Mucosa of descending colon (tissue), 3 donors: Measurements from ENCODE around the gene ALKBH5. TPM values are rescaled to one million over a fixed set of nuclear protein-coding genes. Genes with fewer than 3 reads are reported as not detected.

ENCODE experiments used
- ATAC-seq: fragments of 200-7000 bp; cut with Tn5 transposase; one replicate; pipeline ENCODE4 v1.9.1; 2020; ENCODE audit warnings: mild to moderate bottlenecking, moderate library complexity
- DNase-seq, 3 donors: peaks; one replicate each; pipeline ENCODE4 v3.0.0-alpha.2; 2020
- H3K36me3 ChIP-seq: fragments of 200-600 bp; one replicate; pipeline ENCODE4 v1.8.0; 2021; ENCODE audit warnings: low read depth, mild to moderate bottlenecking
- H3K4me1 ChIP-seq: fragments of 200-600 bp; one replicate; pipeline ENCODE4 v1.8.0; 2021; ENCODE audit warnings: low read depth, mild to moderate bottlenecking
- H3K4me3 ChIP-seq: fragments of 200-600 bp; one replicate; pipeline ENCODE4 v1.8.0; 2021; ENCODE audit warnings: mild to moderate bottlenecking
- H3K9me3 ChIP-seq: fragments of 200-600 bp; one replicate; pipeline ENCODE4 v1.8.0; 2021; ENCODE audit warnings: mild to moderate bottlenecking
- intact Hi-C, 2 donors: fragments of 100-400 bp; cut with DNase I in 1 of 2; cut with micrococcal nuclease in 1 of 2; formaldehyde crosslinking; loops; one replicate each; pipeline versions ENCODE4 v1.11.0 to v1.11.1; 2022; cut with DNase I, micrococcal nuclease
- total RNA-seq, 3 donors: library from RNA; stranded (reverse); fragmentation: NEBNext Ultra II Directional in 2 of 3; extraction: Animal tissue kit (Norgen Biotek cat#: 25700) in 2 of 3; gene quantifications; one replicate each; pipeline versions ENCODE4 v1.2.1 to v1.2.4, GENCODE V29; 2021 to 2023
- TF ChIP-seq, protein P1 (sequence below): fragments of 200-600 bp; IDR thresholded peaks from one replicate; pipeline ENCODE4 v1.8.0; 2022; ENCODE audit warnings: antibody characterized with exemption, mild to moderate bottlenecking
- donor health status: DM: no; HTN: no; CAD: no; lungs with moderate emphysema.
- donor health status: DM: no; HTN: no; CAD: no.
- donor health status: DM: no; HTN: yes; CAD: no.

ALKBH5 gene
- total RNA-seq, 3 donors from 2014 or later, result 70.7 to 151 (median 75.6) TPM

DNA sequence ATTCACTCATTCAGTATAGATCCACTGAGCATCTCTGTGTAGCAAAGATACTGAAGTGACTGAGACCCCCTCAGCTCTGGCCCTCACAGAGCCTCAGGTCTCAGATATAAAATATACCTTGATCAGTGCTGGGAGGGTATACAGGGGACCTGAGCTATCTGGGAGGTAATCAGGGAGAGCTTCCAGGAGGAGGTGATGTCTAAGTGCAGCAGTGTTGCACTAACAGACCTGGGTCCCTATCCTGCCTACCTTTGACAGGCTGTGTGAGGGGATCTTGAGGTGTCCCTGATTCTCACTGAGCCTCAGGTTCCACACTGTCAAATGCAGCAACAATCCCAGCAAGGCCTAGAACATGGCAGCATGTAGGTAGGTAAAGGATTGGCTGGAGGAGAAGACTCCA is 6.5 kb upstream of the ALKBH5 start:
- DNase-seq (no peak), ATAC-seq (no peak)
- intact Hi-C loops, result no loop called here
- TF ChIP-seq, protein P1, sequence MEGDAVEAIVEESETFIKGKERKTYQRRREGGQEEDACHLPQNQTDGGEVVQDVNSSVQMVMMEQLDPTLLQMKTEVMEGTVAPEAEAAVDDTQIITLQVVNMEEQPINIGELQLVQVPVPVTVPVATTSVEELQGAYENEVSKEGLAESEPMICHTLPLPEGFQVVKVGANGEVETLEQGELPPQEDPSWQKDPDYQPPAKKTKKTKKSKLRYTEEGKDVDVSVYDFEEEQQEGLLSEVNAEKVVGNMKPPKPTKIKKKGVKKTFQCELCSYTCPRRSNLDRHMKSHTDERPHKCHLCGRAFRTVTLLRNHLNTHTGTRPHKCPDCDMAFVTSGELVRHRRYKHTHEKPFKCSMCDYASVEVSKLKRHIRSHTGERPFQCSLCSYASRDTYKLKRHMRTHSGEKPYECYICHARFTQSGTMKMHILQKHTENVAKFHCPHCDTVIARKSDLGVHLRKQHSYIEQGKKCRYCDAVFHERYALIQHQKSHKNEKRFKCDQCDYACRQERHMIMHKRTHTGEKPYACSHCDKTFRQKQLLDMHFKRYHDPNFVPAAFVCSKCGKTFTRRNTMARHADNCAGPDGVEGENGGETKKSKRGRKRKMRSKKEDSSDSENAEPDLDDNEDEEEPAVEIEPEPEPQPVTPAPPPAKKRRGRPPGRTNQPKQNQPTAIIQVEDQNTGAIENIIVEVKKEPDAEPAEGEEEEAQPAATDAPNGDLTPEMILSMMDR, result no peak
- H3K4me1 ChIP-seq, result peaks cover 9% of the 10 kb centered on the region
- H3K4me3 ChIP-seq, result no peak overlapping the region
- no peaks in the 10 kb centered on the region for H3K36me3 ChIP-seq
- H3K9me3 ChIP-seq, result no peaks in the 10 kb centered on the region

DNA sequence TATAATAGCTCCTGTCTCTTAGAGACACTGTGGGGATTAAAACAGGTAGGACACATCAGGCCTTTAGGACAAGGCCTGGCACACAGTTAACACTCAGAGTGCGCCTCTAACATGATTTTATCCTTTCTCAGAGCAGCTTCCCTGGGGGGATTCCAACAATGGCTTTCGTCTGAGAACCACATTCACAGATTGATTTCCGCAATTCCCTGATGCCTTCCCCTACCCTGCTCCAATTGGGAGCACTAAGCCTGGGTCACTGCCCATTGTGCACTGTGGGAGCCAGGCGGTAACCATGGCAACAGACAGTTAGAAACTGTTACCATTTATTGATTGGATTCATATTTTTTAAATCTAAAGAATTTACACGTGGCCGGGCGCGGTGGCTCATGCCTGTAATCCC is 5.9 kb upstream of the ALKBH5 start:
- Histone ChIP-seq H3K9me3 (no peaks in the 10 kb centered on the region), H3K4me1 (peaks cover 10% of the 10 kb centered on the region), H3K36me3 (peaks cover under 1% of the 10 kb centered on the region), H3K4me3 (no peak overlapping the region)
- intact Hi-C loops, result no loop called here
- no peak for ATAC-seq
- TF ChIP-seq, protein P1, result no peak
- DNase-seq, result no peak

DNA sequence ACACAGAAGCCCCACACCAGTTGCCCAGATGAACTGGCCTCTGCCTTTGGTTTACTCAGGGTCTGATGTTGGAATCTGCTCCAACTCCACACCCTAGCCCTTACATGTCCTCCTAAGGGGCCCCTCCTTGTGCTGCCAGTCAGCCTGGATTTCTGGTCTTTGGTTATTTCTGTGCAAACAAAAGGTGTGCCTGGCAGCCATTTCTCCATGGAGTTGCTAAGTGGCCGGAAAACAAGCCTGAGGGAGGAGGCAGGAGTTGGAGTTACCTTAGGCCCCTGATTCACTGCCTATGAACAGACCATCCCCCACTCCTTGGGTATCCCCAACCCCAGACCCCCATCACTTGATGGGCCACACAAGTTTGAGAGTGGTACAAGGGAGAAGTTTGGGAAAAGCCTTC is 4.4 kb upstream of the ALKBH5 start:
- DNase-seq (no peak), ATAC-seq (no peak)
- H3K4me1 ChIP-seq, result peaks cover 10% of the 10 kb centered on the region
- intact Hi-C loops, result no loop called here
- no peak overlapping the region for H3K4me3 ChIP-seq
- H3K9me3 ChIP-seq, result no peaks in the 10 kb centered on the region
- peaks cover 5% of the 10 kb centered on the region for H3K36me3 ChIP-seq
- TF ChIP-seq, protein P1, result no peak

DNA sequence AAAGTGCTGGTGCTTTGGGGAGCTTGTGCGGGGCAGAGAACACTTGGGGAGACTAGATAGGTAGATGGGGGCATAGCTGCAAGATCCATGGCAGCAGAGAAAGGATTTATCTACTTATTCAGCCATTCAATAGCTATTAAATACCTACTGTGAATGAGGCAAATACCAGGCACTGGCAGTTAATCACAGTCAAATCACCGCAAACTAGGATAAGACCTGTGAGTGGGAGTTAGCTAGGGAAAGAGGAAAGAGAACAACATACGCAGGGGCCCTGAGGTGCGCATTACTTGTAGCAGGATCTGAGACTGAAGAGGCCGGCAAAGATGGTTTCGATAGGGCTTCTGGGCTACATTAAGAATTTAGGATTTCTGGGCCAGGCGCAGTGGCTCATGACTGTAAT is 3.8 kb upstream of the ALKBH5 start:
- DNase-seq, result no peak
- Histone ChIP-seq H3K4me1 (peaks cover 10% of the 10 kb centered on the region), H3K4me3 (no peak overlapping the region), H3K36me3 (peaks cover 5% of the 10 kb centered on the region), H3K9me3 (no peaks in the 10 kb centered on the region)
- ATAC-seq, result no peak
- TF ChIP-seq, protein P1, result no peak
- intact Hi-C loops, result no loop called here

DNA sequence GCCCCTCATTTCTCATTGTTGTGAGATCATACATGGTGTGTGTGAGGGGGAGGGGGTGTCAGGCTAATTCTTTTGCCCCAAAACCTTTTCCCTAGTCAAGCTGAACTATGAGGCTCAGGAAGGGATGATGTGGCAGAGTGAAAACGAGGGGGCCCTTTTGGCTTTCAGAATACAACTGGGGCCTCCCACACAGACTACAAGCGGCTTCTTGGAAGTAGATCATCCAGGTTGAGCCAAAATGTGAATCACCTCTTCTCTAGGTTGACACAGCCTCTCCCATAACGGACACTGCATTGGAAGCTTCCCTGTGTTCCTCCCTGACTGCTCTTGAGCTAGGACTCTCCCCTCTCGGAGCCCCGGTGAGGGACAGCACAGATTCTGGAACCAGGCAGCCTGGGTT is 2.3 kb upstream of the ALKBH5 start:
- ATAC-seq, result no peak
- Histone ChIP-seq H3K9me3 (no peaks in the 10 kb centered on the region), H3K36me3 (peaks cover 5% of the 10 kb centered on the region), H3K4me3 (no peak overlapping the region), H3K4me1 (peaks cover 24% of the 10 kb centered on the region)
- intact Hi-C loops, result no loop called here
- DNase-seq, result no peak
- TF ChIP-seq, protein P1, result no peak
